Stimulated activated naive CD8-positive, alpha-beta T cell treated with anti-CD3 and anti-CD28 coated beads, Interleukin-15, amount 100 ng/mL, for 72 hours (primary cell): ENCODE measurements around the gene KDM5B.
A peak's percentile ranks its signal among the peaks of the same experiment; 100 is the strongest.
"Not testable (repeated sequence)": the region's sequence is repeated elsewhere in the genome, so short reads cannot be mapped to it uniquely, and the experiment has no call there.

Source experiments
- ATAC-seq: fragments of 150-1000 bp; cut with Tn5 transposase; 2 replicates; pipeline ENCODE4 v1.10.0; 2021; ENCODE audit warnings: mild to moderate bottlenecking, moderate library complexity
- DNase-seq, 2 donors: peaks; one replicate each; pipeline ENCODE4 v3.0.0; 2021 to 2022
- H3K27ac Mint-ChIP-seq, 2 donors: one replicate each; pipeline ENCODE4 v1.8.0; 2022; ENCODE audit warnings: mild to moderate bottlenecking in 2 of 2, mixed read lengths in 2 of 2, moderate library complexity in 2 of 2
- H3K27me3 Mint-ChIP-seq: one replicate; pipeline ENCODE4 v1.8.0; 2022; ENCODE audit warnings: mixed read lengths
- H3K4me1 Mint-ChIP-seq: one replicate; pipeline ENCODE4 v1.8.0; 2022; ENCODE audit warnings: mild to moderate bottlenecking, mixed read lengths
- H3K4me3 Mint-ChIP-seq, 2 donors: one replicate each; pipeline ENCODE4 v1.8.0; 2022; ENCODE audit warnings: mild to moderate bottlenecking in 2 of 2, mixed read lengths in 2 of 2, moderate library complexity in 1 of 2
- H3K9me3 Mint-ChIP-seq, 2 donors: one replicate each; pipeline ENCODE4 v1.8.0; 2022; ENCODE audit warnings: mixed read lengths in 2 of 2

Gene KDM5B

GRCh38 chr1:202723046-202723445 lies 85.2 kb downstream of the KDM5B start:
- not testable (repeated sequence) for H3K4me3 Mint-ChIP-seq, H3K9me3 Mint-ChIP-seq, H3K27me3 Mint-ChIP-seq, ATAC-seq, H3K4me1 Mint-ChIP-seq, DNase-seq, H3K27ac Mint-ChIP-seq

- Mint-ChIP-seq H3K4me3 (no peak overlapping the region), H3K27me3 (peaks cover 29% of the 10 kb centered on the region), H3K9me3 (no peaks in the 10 kb centered on the region), H3K4me1 (no peaks in the 10 kb centered on the region), H3K27ac (no peak overlapping the region)
- ATAC-seq (no peak), DNase-seq (no peak)
These were observed 91.6 kb downstream of the KDM5B start for GRCh38 chr1:202716654-202717053.

- DNase-seq, H3K9me3 Mint-ChIP-seq, H3K27ac Mint-ChIP-seq, H3K4me3 Mint-ChIP-seq, ATAC-seq: not testable (repeated sequence)
- Mint-ChIP-seq H3K27me3 (peaks cover 54% of the 10 kb centered on the region), H3K4me1 (peaks cover 10% of the 10 kb centered on the region)
These were observed 94.0 kb downstream of the KDM5B start for GRCh38 chr1:202714202-202714601.

- ATAC-seq (no peak), DNase-seq (no peak)
- H3K4me1 Mint-ChIP-seq: peaks cover 14% of the 10 kb centered on the region
- no peak overlapping the region for H3K4me3 Mint-ChIP-seq
- peaks cover 65% of the 10 kb centered on the region for H3K27me3 Mint-ChIP-seq
- H3K27ac Mint-ChIP-seq: no peak overlapping the region
- H3K9me3 Mint-ChIP-seq: no peaks in the 10 kb centered on the region
These were observed 95.1 kb downstream of the KDM5B start for GRCh38 chr1:202713110-202713509.

- Mint-ChIP-seq H3K9me3 (no peaks in the 10 kb centered on the region), H3K4me3 (no peak overlapping the region), H3K27ac (no peak overlapping the region), H3K4me1 (peaks cover 14% of the 10 kb centered on the region), H3K27me3 (peaks cover 75% of the 10 kb centered on the region)
- DNase-seq (no peak), ATAC-seq (no peak)
These were observed 96.1 kb downstream of the KDM5B start for GRCh38 chr1:202711949-202712635.

GRCh38 chr1:202710070-202711045 lies 97.9 kb downstream of the KDM5B start, which contains the start of gene SYT2:
Gene SYT2 (minus strand): TSS chr1:202710454. CDS start chr1:202605772, 104,682 bp downstream.
- ATAC-seq: peak; percentile 45
- peak in 1 of 2 donors; percentile 15 for DNase-seq
- Mint-ChIP-seq H3K4me3 (peak within 1 kb of the TSS; percentile 30 to 61), H3K27ac (no peak within 1 kb of the TSS), H3K27me3 (peaks cover 84% of the 10 kb centered on the region), H3K9me3 (no peaks in the 10 kb centered on the region), H3K4me1 (peaks cover 14% of the 10 kb centered on the region)

GRCh38 chr1:202709276-202710041 lies 98.8 kb downstream of the KDM5B start:
- Mint-ChIP-seq H3K27me3 (peaks cover 86% of the 10 kb centered on the region), H3K4me1 (peaks cover 14% of the 10 kb centered on the region), H3K27ac (no peak overlapping the region), H3K4me3 (peak overlapping the region in 1 of 2 donors; percentile 61), H3K9me3 (no peaks in the 10 kb centered on the region)
- no peak for DNase-seq
- ATAC-seq: no peak

- Mint-ChIP-seq H3K9me3 (no peaks in the 10 kb centered on the region), H3K4me3 (peak overlapping the region in 1 of 2 donors; percentile 5), H3K4me1 (peaks cover 14% of the 10 kb centered on the region), H3K27me3 (peaks cover 94% of the 10 kb centered on the region), H3K27ac (no peak overlapping the region)
- DNase-seq: no peak
- ATAC-seq: peak; percentile 8
These were observed 99.6 kb downstream of the KDM5B start for GRCh38 chr1:202708456-202709275.

GRCh38 chr1:202706851-202707250 lies 101.4 kb downstream of the KDM5B start:
- no peak overlapping the region for H3K4me3 Mint-ChIP-seq
- DNase-seq: no peak
- H3K4me1 Mint-ChIP-seq: peaks cover 14% of the 10 kb centered on the region
- no peaks in the 10 kb centered on the region for H3K9me3 Mint-ChIP-seq
- H3K27ac Mint-ChIP-seq: no peak overlapping the region
- no peak for ATAC-seq
- peaks cover 97% of the 10 kb centered on the region for H3K27me3 Mint-ChIP-seq

- Mint-ChIP-seq H3K4me3 (no peak overlapping the region), H3K9me3 (no peaks in the 10 kb centered on the region), H3K27me3 (peaks cover 77% of the 10 kb centered on the region), H3K4me1 (peaks cover 6% of the 10 kb centered on the region), H3K27ac (no peak overlapping the region)
- DNase-seq (no peak), ATAC-seq (no peak)
These were observed 103.6 kb downstream of the KDM5B start for GRCh38 chr1:202704601-202705000.

- peaks cover 75% of the 10 kb centered on the region for H3K27me3 Mint-ChIP-seq
- ATAC-seq (no peak), DNase-seq (no peak)
- peaks cover 4% of the 10 kb centered on the region for H3K4me1 Mint-ChIP-seq
- H3K27ac Mint-ChIP-seq: no peak overlapping the region
- H3K9me3 Mint-ChIP-seq: no peaks in the 10 kb centered on the region
- H3K4me3 Mint-ChIP-seq: no peak overlapping the region
These were observed 105.0 kb downstream of the KDM5B start for GRCh38 chr1:202703191-202703590.

GRCh38 chr1:202702088-202702487 lies 106.1 kb downstream of the KDM5B start:
- Mint-ChIP-seq H3K27ac (no peak overlapping the region), H3K4me1 (peaks cover 9% of the 10 kb centered on the region), H3K4me3 (no peak overlapping the region), H3K27me3 (peaks cover 72% of the 10 kb centered on the region), H3K9me3 (no peaks in the 10 kb centered on the region)
- ATAC-seq (no peak), DNase-seq (no peak)

GRCh38 chr1:202701200-202701599 lies 107.0 kb downstream of the KDM5B start:
- DNase-seq (no peak), ATAC-seq (no peak)
- Mint-ChIP-seq H3K4me1 (peaks cover 9% of the 10 kb centered on the region), H3K4me3 (no peak overlapping the region), H3K9me3 (no peaks in the 10 kb centered on the region), H3K27ac (no peak overlapping the region), H3K27me3 (peaks cover 72% of the 10 kb centered on the region)

- H3K27ac Mint-ChIP-seq: no peak overlapping the region
- H3K27me3 Mint-ChIP-seq: peaks cover 72% of the 10 kb centered on the region
- H3K4me3 Mint-ChIP-seq: no peak overlapping the region
- no peaks in the 10 kb centered on the region for H3K9me3 Mint-ChIP-seq
- peaks cover 9% of the 10 kb centered on the region for H3K4me1 Mint-ChIP-seq
- DNase-seq: no peak
- ATAC-seq: no peak
These were observed 108.2 kb downstream of the KDM5B start for GRCh38 chr1:202700061-202700460.

GRCh38 chr1:202698276-202698675 lies 109.9 kb downstream of the KDM5B start:
- DNase-seq (no peak), ATAC-seq (no peak)
- peaks cover 73% of the 10 kb centered on the region for H3K27me3 Mint-ChIP-seq
- peaks cover 9% of the 10 kb centered on the region for H3K4me1 Mint-ChIP-seq
- no peaks in the 10 kb centered on the region for H3K9me3 Mint-ChIP-seq
- no peak overlapping the region for H3K27ac Mint-ChIP-seq
- H3K4me3 Mint-ChIP-seq: no peak overlapping the region
